H9 (cell line): Measurements from ENCODE around the gene CEP164. TPM values are rescaled to one million over a fixed set of nuclear protein-coding genes. Genes with fewer than 3 reads are reported as not detected.

Experiments
- DNase-seq: peaks from one replicate; pipeline ENCODE4 v3.0.0-alpha.2; 2017
- H2AFZ ChIP-seq: one replicate; pipeline ENCODE4 v1.6.1; 2013; ENCODE audit warnings: mild to moderate bottlenecking, low read length, control low read depth, moderate library complexity
- H2AK5ac ChIP-seq: 2 replicates; pipeline ENCODE4 v1.6.1; 2013; ENCODE audit warnings: low read length, control low read depth, mixed read lengths; ENCODE audit not compliant: insufficient read length
- H2BK120ac ChIP-seq: one replicate; pipeline ENCODE4 v1.6.1; 2013; ENCODE audit warnings: low read depth, mild to moderate bottlenecking, low read length, control low read depth, inconsistent platforms; ENCODE audit not compliant: poor library complexity, severe bottlenecking
- H2BK12ac ChIP-seq: 2 replicates; pipeline ENCODE4 v1.6.1; 2013; ENCODE audit warnings: low read length, control low read depth, mixed read lengths, low read depth; ENCODE audit not compliant: insufficient read length
- H2BK15ac ChIP-seq: 2 replicates; pipeline ENCODE4 v1.6.1; 2013; ENCODE audit warnings: low read depth, low read length, control low read depth
- H2BK20ac ChIP-seq: one replicate; pipeline ENCODE4 v1.6.1; 2013; ENCODE audit warnings: low read depth, mild to moderate bottlenecking, low read length, control low read depth, inconsistent platforms; ENCODE audit not compliant: poor library complexity, severe bottlenecking
- H2BK5ac ChIP-seq: 2 replicates; pipeline ENCODE4 v1.6.1; 2013; ENCODE audit warnings: low read length, control low read depth, mixed read lengths; ENCODE audit not compliant: insufficient read length
- H3K14ac ChIP-seq: 2 replicates; pipeline ENCODE4 v1.6.1; 2013; ENCODE audit warnings: low read length, control low read depth; ENCODE audit not compliant: insufficient read depth
- H3K18ac ChIP-seq: 2 replicates; pipeline ENCODE4 v1.6.1; 2013; ENCODE audit warnings: low read depth, mild to moderate bottlenecking, mixed read lengths, low read length, control low read depth; ENCODE audit not compliant: insufficient read length
- H3K23ac ChIP-seq: 2 replicates; pipeline ENCODE4 v1.6.1; 2013; ENCODE audit warnings: low read length, control low read depth, mixed read lengths, low read depth; ENCODE audit not compliant: insufficient read length
- H3K23me2 ChIP-seq: 2 replicates; pipeline ENCODE4 v1.6.1; 2013; ENCODE audit warnings: low read depth, mild to moderate bottlenecking, mixed read lengths, low read length, control low read depth; ENCODE audit not compliant: insufficient read length, poor library complexity, severe bottlenecking
- H3K27ac ChIP-seq: 2 replicates; pipeline ENCODE4 v1.5.1; 2013; ENCODE audit warnings: low read length, control low read depth, mixed read lengths, low read depth; ENCODE audit not compliant: insufficient read length
- H3K27me3 ChIP-seq: 2 replicates; pipeline ENCODE4 v1.6.1; 2013; ENCODE audit warnings: low read length, control low read depth, inconsistent platforms; ENCODE audit not compliant: insufficient read depth
- H3K4ac ChIP-seq: 2 replicates; pipeline ENCODE4 v1.6.1; 2013; ENCODE audit warnings: low read depth, mild to moderate bottlenecking, control low read depth, inconsistent platforms, low read length, moderate library complexity
- H3K4me1 ChIP-seq: 2 replicates; pipeline ENCODE4 v1.6.1; 2013; ENCODE audit warnings: low read length, control low read depth, inconsistent platforms; ENCODE audit not compliant: insufficient read depth
- H3K4me2 ChIP-seq: 2 replicates; pipeline ENCODE4 v1.6.1; 2013; ENCODE audit warnings: low read length, control low read depth, mixed read lengths; ENCODE audit not compliant: insufficient read length, insufficient read depth
- H3K56ac ChIP-seq: 2 replicates; pipeline ENCODE4 v1.6.1; 2013; ENCODE audit warnings: low read depth, mild to moderate bottlenecking, mixed read lengths, low read length, control low read depth; ENCODE audit not compliant: insufficient read length
- H3K79me1 ChIP-seq: 2 replicates; pipeline ENCODE4 v1.6.1; 2013; ENCODE audit warnings: low read depth, mild to moderate bottlenecking, moderate library complexity, low read length, control low read depth, inconsistent platforms; ENCODE audit not compliant: insufficient read depth, poor library complexity, severe bottlenecking
- H3K79me2 ChIP-seq: 2 replicates; pipeline ENCODE4 v1.6.1; 2013; ENCODE audit warnings: low read length, control low read depth, inconsistent platforms; ENCODE audit not compliant: insufficient read depth
- H3K9ac ChIP-seq: 2 replicates; pipeline ENCODE4 v1.6.1; 2013; ENCODE audit warnings: low read length, control low read depth, mixed read lengths; ENCODE audit not compliant: insufficient read length; ENCODE audit errors: extremely low read depth
- H3K9me3 ChIP-seq: one replicate; pipeline ENCODE4 v1.6.1; 2013; ENCODE audit warnings: low read depth, low read length, inconsistent platforms; ENCODE audit not compliant: control insufficient read depth
- H3T11ph ChIP-seq: one replicate; pipeline ENCODE4 v1.6.1; 2013; ENCODE audit warnings: mild to moderate bottlenecking, low read length, control low read depth, inconsistent platforms
- H4K20me1 ChIP-seq: one replicate; pipeline ENCODE4 v1.6.1; 2013; ENCODE audit not compliant: control insufficient read depth, insufficient read length, insufficient read depth
- H4K5ac ChIP-seq: 2 replicates; pipeline ENCODE4 v1.6.1; 2013; ENCODE audit warnings: low read depth, mild to moderate bottlenecking, mixed read lengths, low read length, control low read depth; ENCODE audit not compliant: insufficient read length
- H4K8ac ChIP-seq: replicated peaks from 2 replicates; pipeline ENCODE4 v1.6.1; 2013; ENCODE audit warnings: low read length, control low read depth, mixed read lengths, low read depth; ENCODE audit not compliant: insufficient read length
- H4K91ac ChIP-seq: 2 replicates; pipeline ENCODE4 v1.6.1; 2013; ENCODE audit warnings: low read depth, mild to moderate bottlenecking, moderate library complexity, mixed read lengths, low read length, control low read depth; ENCODE audit not compliant: insufficient read length
- H3K27ac Mint-ChIP-seq, 3 experiments: 2 replicates in 2 of 3; 3 replicates in 1 of 3; pipeline ENCODE4 v1.8.0; 2020 to 2021; ENCODE audit warnings: mixed read lengths in 3 of 3, mild to moderate bottlenecking in 1 of 3, moderate library complexity in 1 of 3
- H3K27me3 Mint-ChIP-seq: 2 replicates; pipeline ENCODE4 v1.8.0; 2021; ENCODE audit warnings: low read depth, mild to moderate bottlenecking, moderate library complexity, mixed read lengths
- H3K36me3 Mint-ChIP-seq, 3 experiments: 2 replicates in 2 of 3; 3 replicates in 1 of 3; pipeline ENCODE4 v1.8.0; 2020 to 2021; ENCODE audit warnings: low read depth in 3 of 3, mixed read lengths in 3 of 3; ENCODE audit not compliant: insufficient read depth in 1 of 3
- H3K4me1 Mint-ChIP-seq, 2 experiments: 2 replicates each; pipeline ENCODE4 v1.8.0; 2020; ENCODE audit warnings: mixed read lengths in 2 of 2
- H3K4me3 Mint-ChIP-seq, 2 experiments: 2 replicates in 1 of 2; 3 replicates in 1 of 2; pipeline ENCODE4 v1.8.0; 2020 to 2021; ENCODE audit warnings: mild to moderate bottlenecking in 2 of 2, mixed read lengths in 2 of 2, moderate library complexity in 1 of 2
- H3K9me3 Mint-ChIP-seq, 2 experiments: 2 replicates in 1 of 2; 3 replicates in 1 of 2; pipeline ENCODE4 v1.8.0; 2020; ENCODE audit warnings: mild to moderate bottlenecking in 2 of 2, mixed read lengths in 2 of 2, moderate library complexity in 1 of 2
- CTCF ChIP-seq: fragments of 200-600 bp; sonication (generic); conservative IDR thresholded peaks from 3 replicates; pipeline ENCODE4 v1.8.0; 2021; ENCODE audit warnings: antibody characterized with exemption, mild to moderate bottlenecking
- WGBS: extraction: QIAGEN DNeasy Blood & Tissue Kit; methylation state at CpG from one replicate; pipeline ENCODE4 v1.1.7; 2013; ENCODE audit warnings: missing lambda C conversion rate, low lambda C conversion rate, mixed read lengths; ENCODE audit not compliant: insufficient read length; ENCODE audit errors: extremely low coverage; 5-methylcytosine and 5-hydroxymethylcytosine counted together
- total RNA-seq: library from RNA; stranded (reverse); gene quantifications from 2 replicates; pipeline ENCODE4 v1.2.1, GENCODE V29; 2021

CEP164 gene
- total RNA-seq, 1 experiment from 2014 or later: 24.9 TPM

GRCh38 chr11:117361432-117361831 is 33.8 kb downstream of the CEP164 start:
- Histone ChIP-seq H3K4ac (no peak overlapping the region), H3K27ac (no peak overlapping the region), H2BK12ac (no peak overlapping the region), H4K91ac (no peak overlapping the region), H3K18ac (no peak overlapping the region), H3K4me2 (no peak overlapping the region), H3K27me3 (no peaks in the 10 kb centered on the region), H3K9me3 (no peaks in the 10 kb centered on the region), H3K14ac (no peak overlapping the region), H3K23me2 (no peaks in the 10 kb centered on the region), H3K79me1 (no peaks in the 10 kb centered on the region), H4K5ac (no peak overlapping the region), H2BK20ac (no peak overlapping the region), H2BK120ac (no peak overlapping the region), H3K56ac (no peak overlapping the region), H4K8ac (no peak overlapping the region), H3K4me1 (no peaks in the 10 kb centered on the region), H3K79me2 (no peaks in the 10 kb centered on the region), H2AFZ (no peak overlapping the region), H3K9ac (no peak overlapping the region), H3T11ph (no peak overlapping the region), H4K20me1 (no peaks in the 10 kb centered on the region), H2BK15ac (no peak overlapping the region), H2AK5ac (no peak overlapping the region), H2BK5ac (no peak overlapping the region), H3K23ac (no peak overlapping the region)
- no peak overlapping the region for H3K27ac Mint-ChIP-seq
- peaks cover 8 to 37% (median 34%) of the 10 kb centered on the region in 3 experiments; a peak in 6 of 7 replicates for H3K36me3 Mint-ChIP-seq
- no peak overlapping the region for H3K4me3 Mint-ChIP-seq
- WGBS: no CpG with 5 or more reads among the region's 8 CpGs
- no peaks in the 10 kb centered on the region for H3K9me3 Mint-ChIP-seq
- no peaks in the 10 kb centered on the region for H3K4me1 Mint-ChIP-seq
- TF ChIP-seq CTCF: no peak
- no peaks in the 10 kb centered on the region for H3K27me3 Mint-ChIP-seq
- no peak for DNase-seq
